ENCODE measurements around the gene ARHGEF19. TPM values are rescaled to one million over a fixed set of nuclear protein-coding genes. Genes with fewer than 3 reads are reported as not detected.

Gene ARHGEF19
- total and polyA plus RNA-seq, 2 of the 4 experiments (the other 2 are of a cell fraction): 4.5 to 16.8 TPM

DNA sequence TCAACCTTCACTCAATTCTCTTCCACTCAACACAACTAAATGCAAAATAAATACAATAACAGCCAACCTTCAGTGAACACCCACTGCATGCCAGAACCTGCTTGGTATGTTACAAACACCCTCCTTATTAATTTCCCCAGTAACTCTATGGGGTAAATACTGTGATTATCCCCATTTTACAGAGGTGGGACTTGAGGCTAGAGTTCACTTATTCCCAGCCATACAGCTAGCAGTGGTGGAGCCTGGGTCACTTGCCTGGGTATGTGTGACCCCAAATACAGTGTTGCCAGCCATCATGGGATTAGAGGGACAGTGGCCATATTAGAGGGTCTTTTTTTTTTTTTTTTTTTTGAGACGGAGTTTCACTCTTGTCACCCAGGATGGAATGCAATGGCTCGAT lies 22.9 kb upstream of the ARHGEF19 start:
- ChIA-PET CTCF (interaction anchor here (0.6 to 1.7 kb wide), 2 partner anchors 13 to 14 kb away, joined by 3 read pairs; no protein-coding TSS in a partner anchor), POLR2A (ENCODE audit: unreplicated experiment) (interaction anchor here (0.7 kb wide), 1 partner anchor 18 kb away, joined by 21 read pairs; no protein-coding TSS in a partner anchor)
- Histone ChIP-seq H2BK15ac (ENCODE audit: low read depth, low read length) (no peak overlapping the region), H3K9ac (ENCODE audit: low read depth, low read length) (no peak overlapping the region), H3K4me3 (ENCODE audit: insufficient read depth, low read depth, low read length) (no peak overlapping the region), H3K18ac (ENCODE audit: low read depth, low read length) (no peak overlapping the region), H3K27ac (ENCODE audit: insufficient read depth, low read length) (no peak overlapping the region), H2BK5ac (ENCODE audit: low read depth, low read length, poor library complexity, severe bottlenecking) (no peak overlapping the region), H3K14ac (replicated peaks; ENCODE audit: low read depth, low read length) (no peak overlapping the region), H3K36me3 (ENCODE audit: control insufficient read depth, insufficient read depth, low read length) (no peaks in the 10 kb centered on the region), H3K4ac (ENCODE audit: low read depth, low read length) (no peak overlapping the region), H2AFZ (replicated peaks; ENCODE audit: low read length, poor library complexity) (no peak overlapping the region), H3K4me1 (ENCODE audit: control insufficient read depth, insufficient read depth, low read length) (peaks cover 10% of the 10 kb centered on the region), H2AK9ac (replicated peaks; ENCODE audit: low read depth, low read length, poor library complexity) (no peak overlapping the region), H3K23ac (ENCODE audit: low read depth, low read length) (no peak overlapping the region), H4K5ac (ENCODE audit: low read depth, low read length) (no peak overlapping the region), H4K8ac (ENCODE audit: low read depth in 2 of 2, low read length in 2 of 2) (no peak overlapping the region), H3K27me3 (ENCODE audit: control insufficient read depth, insufficient read depth, low read length) (no peaks in the 10 kb centered on the region), H2BK120ac (ENCODE audit: low read depth, low read length) (no peak overlapping the region), H3K9me3 (ENCODE audit: control insufficient read depth, insufficient read depth, low read length) (no peaks in the 10 kb centered on the region), H4K20me1 (ENCODE audit: insufficient read depth, low read length) (no peaks in the 10 kb centered on the region), H2BK20ac (ENCODE audit: low read depth, low read length) (no peak overlapping the region), H4K91ac (ENCODE audit: insufficient read depth, low read depth, low read length) (no peak overlapping the region), H3K9me1 (ENCODE audit: insufficient read depth, low read length) (0 out of 2 replicates have a peak, but pooled peaks cover 6% of the 10 kb centered on the region), H3K56ac (ENCODE audit: extremely low read depth, insufficient read depth, low read length) (no peak overlapping the region), H3K79me1 (ENCODE audit: low read depth in 1 of 2, low read length in 2 of 2) (peaks cover 0 to 9% of the 10 kb centered on the region in 2 experiments; a peak in 2 of 4 replicates), H3K4me2 (ENCODE audit: low read depth, low read length) (no peak overlapping the region), H2AK5ac (ENCODE audit: low read depth, low read length) (no peak overlapping the region)
- no peak for ATAC-seq (ENCODE audit: low read depth)
- dilution Hi-C loops (cut with HindIII; ENCODE audit: low sequenced_read_pairs, unreplicated experiment): no loop called here
- intact Hi-C loops (cut with micrococcal nuclease): no loop called here
- in situ Hi-C loops (cut with MboI; ENCODE audit: low sequenced_read_pairs): no loop called here
- DNase-seq: no peak
- BruUV-seq (replicated peaks): no TSS peak
- WGBS, 2 experiments (ENCODE audit: extremely low coverage in 2 of 2, insufficient read length in 1 of 2): no CpG with 5 or more reads among the region's 2 CpGs
- no peak for TF ChIP-seq RCOR1 (IDR thresholded peaks at IDR 0.05; ENCODE audit: insufficient replicate concordance, low read length)
- TF ChIP-seq RFX5 (IDR thresholded peaks at IDR 0.05; ENCODE audit: low read depth, low read length): no peak
- TF ChIP-seq SMC3 (IDR thresholded peaks at IDR 0.05; ENCODE audit: low read depth, low read length): no peak
- TF ChIP-seq MAFK (IDR thresholded peaks at IDR 0.05; ENCODE audit: low read depth, low read length): no peak
- no peak for TF ChIP-seq FOS (IDR thresholded peaks at IDR 0.05; ENCODE audit: low read depth, low read length)
- TF ChIP-seq, protein P1, sequence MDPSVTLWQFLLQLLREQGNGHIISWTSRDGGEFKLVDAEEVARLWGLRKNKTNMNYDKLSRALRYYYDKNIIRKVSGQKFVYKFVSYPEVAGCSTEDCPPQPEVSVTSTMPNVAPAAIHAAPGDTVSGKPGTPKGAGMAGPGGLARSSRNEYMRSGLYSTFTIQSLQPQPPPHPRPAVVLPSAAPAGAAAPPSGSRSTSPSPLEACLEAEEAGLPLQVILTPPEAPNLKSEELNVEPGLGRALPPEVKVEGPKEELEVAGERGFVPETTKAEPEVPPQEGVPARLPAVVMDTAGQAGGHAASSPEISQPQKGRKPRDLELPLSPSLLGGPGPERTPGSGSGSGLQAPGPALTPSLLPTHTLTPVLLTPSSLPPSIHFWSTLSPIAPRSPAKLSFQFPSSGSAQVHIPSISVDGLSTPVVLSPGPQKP (IDR thresholded peaks at IDR 0.05; ENCODE audit: borderline replicate concordance, low read depth, low read length): no peak
- no peak for TF ChIP-seq BHLHE40 (IDR thresholded peaks at IDR 0.05; ENCODE audit: low read depth, low read length)
- no peak for TF ChIP-seq CHD1 (IDR thresholded peaks at IDR 0.05; ENCODE audit: low read depth, low read length)
- TF ChIP-seq POLR2A (IDR thresholded peaks at IDR 0.05; ENCODE audit: low read depth, low read length): no peak
- no peak for TF ChIP-seq RAD21 (IDR thresholded peaks at IDR 0.05; ENCODE audit: low read length)
- TF ChIP-seq NFE2L2 (IDR thresholded peaks at IDR 0.05; ENCODE audit: low read depth, low read length): no peak
- TF ChIP-seq CTCF (conservative IDR thresholded peaks at IDR 0.05; ENCODE audit: low read depth, low read length): no peak
- no peak for TF ChIP-seq MAZ (IDR thresholded peaks at IDR 0.05; ENCODE audit: borderline replicate concordance, low read depth, low read length)
- no peak for TF ChIP-seq USF2 (IDR thresholded peaks at IDR 0.05; ENCODE audit: low read depth, low read length)
